Mesendoderm (in vitro differentiated cells): ENCODE measurements around the gene ZNF205. TPM values are rescaled to one million over a fixed set of nuclear protein-coding genes. Genes with fewer than 3 reads are reported as not detected.

Experiments used
- DNase-seq: peaks from one replicate; pipeline ENCODE4 v3.0.0; 2013
- H2AK5ac ChIP-seq: 2 replicates; pipeline ENCODE4 v1.6.1; 2013; ENCODE audit warnings: low read length, inconsistent platforms
- H2BK120ac ChIP-seq: 2 replicates; pipeline ENCODE4 v1.6.1; 2013; ENCODE audit warnings: low read depth, mild to moderate bottlenecking, low read length, moderate library complexity, mixed read lengths
- H2BK15ac ChIP-seq: replicated peaks from 2 replicates; pipeline ENCODE4 v1.6.1; 2013; ENCODE audit warnings: low read depth, mild to moderate bottlenecking, moderate library complexity
- H2BK5ac ChIP-seq: 2 replicates; pipeline ENCODE4 v1.6.1; 2013; ENCODE audit warnings: low read length, inconsistent platforms
- H3K18ac ChIP-seq: 2 replicates; pipeline ENCODE4 v1.6.1; 2013; ENCODE audit warnings: mild to moderate bottlenecking, low read length, mixed read lengths
- H3K23ac ChIP-seq: one replicate; pipeline ENCODE4 v1.6.1; 2013; ENCODE audit warnings: low read length
- H3K27ac ChIP-seq: 2 replicates; pipeline ENCODE4 v1.5.1; 2013; ENCODE audit warnings: low read depth, mild to moderate bottlenecking, inconsistent platforms, low read length, moderate library complexity
- H3K27me3 ChIP-seq: 2 replicates; pipeline ENCODE4 v1.6.1; 2013; ENCODE audit warnings: low read length, control low read depth, mild to moderate bottlenecking, inconsistent platforms; ENCODE audit not compliant: insufficient read depth, poor library complexity
- H3K36me3 ChIP-seq: 2 replicates; pipeline ENCODE4 v1.6.1; 2013; ENCODE audit warnings: low read length, inconsistent platforms; ENCODE audit not compliant: control insufficient read depth, insufficient read depth
- H3K4ac ChIP-seq: one replicate; pipeline ENCODE4 v1.6.1; 2013; ENCODE audit warnings: low read depth, mild to moderate bottlenecking, low read length, moderate library complexity
- H3K4me1 ChIP-seq: 2 replicates; pipeline ENCODE4 v1.6.1; 2013; ENCODE audit warnings: low read depth, low read length, inconsistent platforms; ENCODE audit not compliant: control insufficient read depth
- H3K4me2 ChIP-seq: 2 replicates; pipeline ENCODE4 v1.6.1; 2013; ENCODE audit warnings: low read length
- H3K4me3 ChIP-seq: 2 replicates; pipeline ENCODE4 v1.5.1; 2013; ENCODE audit warnings: mild to moderate bottlenecking, low read length
- H3K56ac ChIP-seq: one replicate; pipeline ENCODE4 v1.6.1; 2013; ENCODE audit warnings: low read length
- H3K79me1 ChIP-seq: 2 replicates; pipeline ENCODE4 v1.6.1; 2013; ENCODE audit warnings: low read length, inconsistent platforms
- H3K79me2 ChIP-seq: 2 replicates; pipeline ENCODE4 v1.6.1; 2013; ENCODE audit warnings: mild to moderate bottlenecking, low read length; ENCODE audit not compliant: control insufficient read depth, insufficient read depth
- H3K9ac ChIP-seq: 2 replicates; pipeline ENCODE4 v1.6.1; 2013; ENCODE audit warnings: low read length, inconsistent platforms
- H4K5ac ChIP-seq: one replicate; pipeline ENCODE4 v1.6.1; 2013; ENCODE audit warnings: low read length
- H4K8ac ChIP-seq: one replicate; pipeline ENCODE4 v1.6.1; 2013; ENCODE audit warnings: low read depth, mild to moderate bottlenecking, control low read depth, low read length, moderate library complexity
- WGBS: extraction: QIAGEN DNeasy Blood & Tissue Kit; methylation state at CpG from one replicate; pipeline ENCODE4 v1.1.7; 2013; ENCODE audit warnings: low lambda C conversion rate, missing lambda C conversion rate; ENCODE audit not compliant: insufficient coverage; ENCODE audit errors: extremely low coverage; 5-methylcytosine and 5-hydroxymethylcytosine counted together
- polyA plus RNA-seq, 2 experiments: library from polyadenylated mRNA; stranded (reverse); fragments of 200-250 nt; gene quantifications; one replicate each; pipeline ENCODE4 v1.2.3, GENCODE V29; 2013

ZNF205 gene
- polyA plus RNA-seq (2013, experiment 1 of 2): 9.9 TPM
- 9.8 TPM for polyA plus RNA-seq (2013, experiment 2 of 2)

GRCh38 chr16:3112058-3112880 lies at the start of gene ZNF205:
Gene ZNF205, plus strand, starts transcription at chr16:3112586. Its CDS starts 845 bp downstream, at chr16:3113431.
- Histone ChIP-seq H4K8ac (no peak within 1 kb of the TSS), H3K4me3 (peak within 1 kb of the TSS; percentile 66), H3K36me3 (no peaks in the 10 kb centered on the region), H3K4me1 (no peaks in the 10 kb centered on the region), H3K27ac (no peak within 1 kb of the TSS), H3K4me2 (peak within 1 kb of the TSS; percentile 88), H3K4ac (peak within 1 kb of the TSS; percentile 84), H3K18ac (no peak within 1 kb of the TSS), H3K56ac (peak within 1 kb of the TSS; percentile 88), H2BK15ac (no peak within 1 kb of the TSS), H2BK120ac (no peak within 1 kb of the TSS), H3K9ac (peak within 1 kb of the TSS; percentile 80), H3K23ac (no peak within 1 kb of the TSS), H3K79me1 (no peaks in the 10 kb centered on the region), H3K79me2 (no peaks in the 10 kb centered on the region), H4K5ac (no peak within 1 kb of the TSS), H2AK5ac (no peak within 1 kb of the TSS), H2BK5ac (no peak within 1 kb of the TSS), H3K27me3 (no peaks in the 10 kb centered on the region)
- peak; percentile 86 for DNase-seq
- no CpG with 5 or more reads among the region's 23 CpGs for WGBS

DNA sequence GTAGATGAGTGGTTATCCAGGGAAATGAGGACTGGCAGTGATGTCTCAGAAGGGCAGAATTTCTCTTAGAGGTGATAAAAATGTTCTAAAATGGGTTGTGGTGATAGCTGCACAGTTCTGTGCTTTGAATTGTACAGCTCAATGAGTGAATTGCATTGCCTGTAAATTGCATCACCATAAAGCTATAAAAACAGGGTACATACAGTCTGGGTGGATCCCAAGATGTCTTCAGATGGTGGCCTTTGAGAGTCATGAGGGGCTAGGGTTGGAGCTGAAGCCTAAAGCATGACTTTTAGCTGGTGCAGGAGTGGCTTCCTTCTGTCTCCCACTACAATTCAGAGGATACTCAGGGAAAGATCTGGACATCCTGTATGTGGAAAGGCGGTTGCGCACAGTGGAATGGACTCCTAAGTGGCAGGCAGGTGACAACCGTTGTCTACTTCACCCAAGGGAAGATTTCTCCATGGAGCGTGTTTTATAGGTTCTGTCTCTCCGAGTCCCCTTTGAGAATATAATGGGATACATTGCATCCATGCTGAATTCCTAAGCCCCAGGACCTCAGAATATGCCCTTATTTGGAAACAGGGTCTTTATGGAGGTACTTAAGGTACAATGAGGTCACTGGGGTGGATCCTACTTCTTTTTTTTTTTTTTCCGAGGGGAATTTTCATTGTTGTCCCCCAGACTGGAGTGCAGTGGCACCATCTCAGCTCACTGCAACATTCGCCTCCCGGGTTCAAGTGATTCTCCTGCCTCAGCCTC lies 48.6 kb upstream of the ZNF205 start:
- H4K5ac ChIP-seq: no peak overlapping the region
- no peak overlapping the region for H3K9ac ChIP-seq
- no peak overlapping the region for H2AK5ac ChIP-seq
- no peaks in the 10 kb centered on the region for H3K4me1 ChIP-seq
- no CpG with 5 or more reads among the region's 8 CpGs for WGBS
- H3K23ac ChIP-seq: no peak overlapping the region
- H3K4ac ChIP-seq: no peak overlapping the region
- no peak overlapping the region for H3K4me3 ChIP-seq
- no peak overlapping the region for H3K18ac ChIP-seq
- DNase-seq: peak; percentile 56
- no peak overlapping the region for H2BK5ac ChIP-seq
- no peak overlapping the region for H3K27ac ChIP-seq
- H4K8ac ChIP-seq: no peak overlapping the region
- no peaks in the 10 kb centered on the region for H3K36me3 ChIP-seq
- no peaks in the 10 kb centered on the region for H3K79me2 ChIP-seq
- no peak overlapping the region for H2BK15ac ChIP-seq
- H2BK120ac ChIP-seq: no peak overlapping the region
- H3K4me2 ChIP-seq: no peak overlapping the region
- no peaks in the 10 kb centered on the region for H3K79me1 ChIP-seq
- no peaks in the 10 kb centered on the region for H3K27me3 ChIP-seq
- H3K56ac ChIP-seq: no peak overlapping the region

DNA sequence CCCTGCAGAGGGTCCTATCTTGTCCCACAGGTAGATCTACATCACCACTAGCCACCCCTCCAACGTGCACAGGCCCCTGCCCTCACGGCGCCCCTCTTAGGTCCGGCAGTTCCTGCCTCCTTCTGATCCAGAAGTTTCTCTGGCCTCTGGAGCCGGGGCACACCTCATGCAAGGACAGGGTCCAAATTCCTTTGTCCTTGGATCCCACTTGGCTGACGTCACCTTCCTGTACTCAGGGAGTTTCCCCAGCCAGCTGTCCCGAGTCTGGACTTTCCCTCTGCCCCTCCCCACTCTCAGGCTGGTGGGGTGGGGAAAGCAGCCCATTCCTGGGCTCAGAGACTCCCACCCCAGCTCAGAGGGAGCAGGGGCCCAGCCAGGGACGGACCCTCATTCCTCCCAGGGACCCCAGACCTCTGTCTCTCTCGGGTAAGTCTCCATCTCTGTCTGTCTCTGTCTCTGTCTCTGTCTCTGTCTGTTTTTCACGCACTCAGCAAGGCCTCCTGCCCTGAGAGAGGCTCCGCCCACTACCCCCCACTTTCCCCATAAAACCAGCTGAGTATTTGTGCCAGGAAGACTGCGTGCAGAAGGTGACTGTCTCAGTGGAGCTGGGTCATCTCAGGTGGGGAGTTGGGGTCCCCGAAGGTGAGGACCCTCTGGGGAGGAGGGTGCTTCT lies 47.2 kb upstream of the ZNF205 start, which contains the start of gene IL32:
Gene IL32, plus strand, starts transcription at position 572 of the 673 bp plus-strand sequence. CDS start 172 bp downstream, outside the sequence.
- no peak within 1 kb of the TSS for H2BK120ac ChIP-seq
- no peak within 1 kb of the TSS for H3K56ac ChIP-seq
- H3K9ac ChIP-seq: no peak within 1 kb of the TSS
- no peak within 1 kb of the TSS for H4K5ac ChIP-seq
- no peak within 1 kb of the TSS for H2BK15ac ChIP-seq
- no peaks in the 10 kb centered on the region for H3K27me3 ChIP-seq
- no peak within 1 kb of the TSS for H3K23ac ChIP-seq
- H3K27ac ChIP-seq: no peak within 1 kb of the TSS
- H3K4me3 ChIP-seq: no peak within 1 kb of the TSS
- DNase-seq: no peak
- H3K79me1 ChIP-seq: no peaks in the 10 kb centered on the region
- H3K18ac ChIP-seq: no peak within 1 kb of the TSS
- no CpG with 5 or more reads among the region's 13 CpGs for WGBS
- H3K4me1 ChIP-seq: no peaks in the 10 kb centered on the region
- H2AK5ac ChIP-seq: no peak within 1 kb of the TSS
- H4K8ac ChIP-seq: no peak within 1 kb of the TSS
- H3K4me2 ChIP-seq: no peak within 1 kb of the TSS
- H3K4ac ChIP-seq: no peak within 1 kb of the TSS
- no peaks in the 10 kb centered on the region for H3K36me3 ChIP-seq
- no peak within 1 kb of the TSS for H2BK5ac ChIP-seq
- H3K79me2 ChIP-seq: no peaks in the 10 kb centered on the region

- Histone ChIP-seq H2BK15ac (no peak overlapping the region), H3K23ac (no peak overlapping the region), H3K9ac (no peak overlapping the region)
Observed at GRCh38 chr16:3065742-3066439, 46.5 kb upstream of the ZNF205 start.

GRCh38 chr16:3066440-3066748 lies 46.0 kb upstream of the ZNF205 start:
- Histone ChIP-seq H3K79me1 (no peaks in the 10 kb centered on the region), H3K23ac (no peak overlapping the region), H2AK5ac (no peak overlapping the region), H3K18ac (no peak overlapping the region), H2BK120ac (no peak overlapping the region), H2BK5ac (no peak overlapping the region), H3K4me1 (no peaks in the 10 kb centered on the region), H3K4me3 (no peak overlapping the region), H4K8ac (no peak overlapping the region), H3K36me3 (no peaks in the 10 kb centered on the region), H3K79me2 (no peaks in the 10 kb centered on the region), H3K4me2 (no peak overlapping the region), H3K9ac (no peak overlapping the region), H4K5ac (no peak overlapping the region), H3K27ac (no peak overlapping the region), H3K4ac (no peak overlapping the region), H3K27me3 (no peaks in the 10 kb centered on the region), H2BK15ac (no peak overlapping the region), H3K56ac (no peak overlapping the region)
- no CpG with 5 or more reads among the region's 7 CpGs for WGBS
- no peak for DNase-seq

More at GRCh38 chr16:3065742-3066439, 46.5 kb upstream of the ZNF205 start:
- no peak overlapping the region for H3K18ac ChIP-seq
- H3K79me2 ChIP-seq: no peaks in the 10 kb centered on the region
- H3K27ac ChIP-seq: no peak overlapping the region
- H3K36me3 ChIP-seq: no peaks in the 10 kb centered on the region
- no peak overlapping the region for H4K5ac ChIP-seq
- H3K4ac ChIP-seq: no peak overlapping the region
- H2AK5ac ChIP-seq: no peak overlapping the region
- no peaks in the 10 kb centered on the region for H3K27me3 ChIP-seq
- H2BK5ac ChIP-seq: no peak overlapping the region
- H3K4me1 ChIP-seq: no peaks in the 10 kb centered on the region
- H3K56ac ChIP-seq: no peak overlapping the region
- H2BK120ac ChIP-seq: no peak overlapping the region
- no peak overlapping the region for H3K4me3 ChIP-seq
- no peak for DNase-seq
- H3K79me1 ChIP-seq: no peaks in the 10 kb centered on the region
- no peak overlapping the region for H3K4me2 ChIP-seq
- H4K8ac ChIP-seq: no peak overlapping the region
- WGBS: no CpG with 5 or more reads among the region's 26 CpGs
